ENCODE data around the gene PAPPA2.
"Not testable (repeated sequence)": the region's sequence is repeated elsewhere in the genome, so short reads cannot be mapped to it uniquely, and the experiment has no call there.

The PAPPA2 gene, protein sequence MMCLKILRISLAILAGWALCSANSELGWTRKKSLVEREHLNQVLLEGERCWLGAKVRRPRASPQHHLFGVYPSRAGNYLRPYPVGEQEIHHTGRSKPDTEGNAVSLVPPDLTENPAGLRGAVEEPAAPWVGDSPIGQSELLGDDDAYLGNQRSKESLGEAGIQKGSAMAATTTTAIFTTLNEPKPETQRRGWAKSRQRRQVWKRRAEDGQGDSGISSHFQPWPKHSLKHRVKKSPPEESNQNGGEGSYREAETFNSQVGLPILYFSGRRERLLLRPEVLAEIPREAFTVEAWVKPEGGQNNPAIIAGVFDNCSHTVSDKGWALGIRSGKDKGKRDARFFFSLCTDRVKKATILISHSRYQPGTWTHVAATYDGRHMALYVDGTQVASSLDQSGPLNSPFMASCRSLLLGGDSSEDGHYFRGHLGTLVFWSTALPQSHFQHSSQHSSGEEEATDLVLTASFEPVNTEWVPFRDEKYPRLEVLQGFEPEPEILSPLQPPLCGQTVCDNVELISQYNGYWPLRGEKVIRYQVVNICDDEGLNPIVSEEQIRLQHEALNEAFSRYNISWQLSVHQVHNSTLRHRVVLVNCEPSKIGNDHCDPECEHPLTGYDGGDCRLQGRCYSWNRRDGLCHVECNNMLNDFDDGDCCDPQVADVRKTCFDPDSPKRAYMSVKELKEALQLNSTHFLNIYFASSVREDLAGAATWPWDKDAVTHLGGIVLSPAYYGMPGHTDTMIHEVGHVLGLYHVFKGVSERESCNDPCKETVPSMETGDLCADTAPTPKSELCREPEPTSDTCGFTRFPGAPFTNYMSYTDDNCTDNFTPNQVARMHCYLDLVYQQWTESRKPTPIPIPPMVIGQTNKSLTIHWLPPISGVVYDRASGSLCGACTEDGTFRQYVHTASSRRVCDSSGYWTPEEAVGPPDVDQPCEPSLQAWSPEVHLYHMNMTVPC (N-terminal part only)

DNA sequence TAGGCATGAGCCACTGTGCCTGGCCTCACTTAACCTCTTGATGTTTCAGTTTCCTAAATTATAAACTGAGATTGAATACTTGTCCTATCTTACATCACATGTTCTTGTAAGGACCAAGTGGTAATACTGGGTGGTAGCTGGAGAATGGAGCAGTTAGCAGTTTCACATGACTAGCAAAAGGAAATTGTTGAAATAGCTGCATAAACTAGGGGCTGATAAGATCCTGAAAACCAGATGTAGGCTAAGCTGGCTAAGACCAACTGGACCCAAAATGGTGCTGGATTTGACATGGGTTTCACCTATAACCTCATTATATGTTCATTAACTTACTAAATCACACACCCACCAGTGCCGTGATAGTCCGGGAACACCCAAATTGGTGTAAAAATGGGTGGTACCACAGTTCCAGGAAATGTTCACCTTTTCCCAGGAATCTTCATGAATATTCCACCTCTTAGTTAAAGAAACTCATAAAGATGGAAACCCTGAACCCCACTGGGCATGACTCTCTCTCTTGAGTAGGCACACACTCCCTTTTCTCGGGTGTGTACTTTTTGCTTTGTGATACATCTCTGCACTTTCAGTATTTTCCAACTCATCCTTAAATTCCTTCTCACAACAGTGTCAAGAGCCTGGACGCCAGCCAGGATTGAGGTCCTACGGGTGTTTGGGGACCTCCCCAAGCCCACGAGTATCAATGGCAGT is at the start of gene PAPPA2:
TSS of gene PAPPA2 (plus strand) at position 502 of the 705 bp plus-strand sequence. CDS start 93,148 bp downstream, outside the sequence.
- in situ Hi-C loops (cut with HindIII; ENCODE audit: low sequenced_read_pairs) = no loop called here

GRCh38 chr1:176416777-176417176 is 46.2 kb upstream of the PAPPA2 start:
- in situ Hi-C loops (cut with HindIII; ENCODE audit: low sequenced_read_pairs) = no loop called here

- in situ Hi-C loops (cut with HindIII; ENCODE audit: low sequenced_read_pairs) = not testable (repeated sequence)
These were observed 43.4 kb upstream of the PAPPA2 start for GRCh38 chr1:176419608-176420007.

GRCh38 chr1:176434234-176434633 is 28.7 kb upstream of the PAPPA2 start:
- in situ Hi-C loops (cut with HindIII; ENCODE audit: low sequenced_read_pairs) = no loop called here

GRCh38 chr1:176436251-176436650 is 26.7 kb upstream of the PAPPA2 start:
- in situ Hi-C loops (cut with HindIII; ENCODE audit: low sequenced_read_pairs) = no loop called here

- in situ Hi-C loops (cut with HindIII; ENCODE audit: low sequenced_read_pairs) = no loop called here
These were observed 22.8 kb upstream of the PAPPA2 start for GRCh38 chr1:176440176-176440575.

GRCh38 chr1:176444286-176444685 is 18.7 kb upstream of the PAPPA2 start:
- in situ Hi-C loops (cut with HindIII; ENCODE audit: low sequenced_read_pairs) = no loop called here

GRCh38 chr1:176445402-176445801 is 17.6 kb upstream of the PAPPA2 start:
- in situ Hi-C loops (cut with HindIII; ENCODE audit: low sequenced_read_pairs) = no loop called here

DNA sequence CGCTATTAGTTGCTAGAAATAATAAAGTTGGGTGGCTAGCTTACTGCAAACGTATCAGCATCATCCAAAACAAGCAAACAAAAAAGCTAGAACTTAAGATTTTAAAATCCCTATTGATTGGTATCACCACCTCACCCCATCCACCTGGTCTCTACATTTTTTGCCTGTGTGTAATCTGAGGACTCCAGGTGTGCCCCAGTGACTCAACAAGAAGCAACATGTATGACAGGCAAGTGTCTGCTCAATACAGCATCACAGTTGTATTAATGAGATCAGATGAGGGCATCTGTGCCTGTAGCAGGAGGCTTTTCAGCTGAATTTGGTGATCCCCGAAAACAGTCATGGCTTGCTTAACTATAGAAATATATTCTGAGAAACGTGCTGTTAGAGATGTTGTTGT is 14.6 kb upstream of the PAPPA2 start:
- in situ Hi-C loops (cut with HindIII; ENCODE audit: low sequenced_read_pairs) = no loop called here

DNA sequence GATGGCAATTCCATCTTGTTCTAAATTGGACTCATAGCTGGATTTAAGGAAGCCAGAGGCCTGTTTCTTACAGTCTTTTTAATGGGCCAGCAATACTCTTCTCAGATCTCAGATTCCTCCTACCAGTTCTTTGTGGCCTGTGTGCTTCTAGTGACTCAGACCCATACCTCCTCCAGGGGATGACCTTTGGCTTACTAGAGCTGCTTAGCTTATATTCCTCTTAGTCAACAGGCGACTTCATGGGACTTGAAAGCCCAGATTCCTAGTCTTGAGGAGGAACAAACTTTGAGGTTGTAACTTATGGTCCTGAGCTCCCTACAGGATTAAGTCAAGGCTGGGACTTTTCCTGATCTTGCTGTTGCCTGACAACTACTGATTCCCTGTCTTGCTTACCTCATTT is 12.4 kb upstream of the PAPPA2 start:
- in situ Hi-C loops (cut with HindIII; ENCODE audit: low sequenced_read_pairs) = no loop called here

DNA sequence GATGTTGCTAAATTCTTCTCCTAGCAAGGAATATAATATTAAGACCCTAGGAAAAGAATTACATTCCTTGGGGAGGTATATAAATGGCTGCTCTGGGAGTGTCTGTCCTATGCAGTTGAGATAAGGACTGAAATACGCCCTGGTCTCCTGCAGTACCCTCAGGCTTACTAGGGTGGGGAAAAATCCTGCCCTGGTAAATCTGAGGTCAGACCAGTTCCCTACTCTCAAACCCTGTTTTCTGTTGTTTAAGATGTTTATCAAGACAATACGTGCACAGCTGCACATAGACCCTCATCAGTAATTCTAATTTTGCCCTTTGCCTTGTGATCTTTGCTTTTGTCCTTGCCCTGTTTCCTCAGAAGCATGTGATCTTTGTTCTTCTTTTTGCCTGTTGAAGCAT is 11.2 kb upstream of the PAPPA2 start:
- in situ Hi-C loops (cut with HindIII; ENCODE audit: low sequenced_read_pairs) = not testable (repeated sequence)

GRCh38 chr1:176456795-176457194 is 6.2 kb upstream of the PAPPA2 start:
- in situ Hi-C loops (cut with HindIII; ENCODE audit: low sequenced_read_pairs) = no loop called here

GRCh38 chr1:176460544-176461336 is 2.2 kb upstream of the PAPPA2 start:
- in situ Hi-C loops (cut with HindIII; ENCODE audit: low sequenced_read_pairs) = no loop called here

DNA sequence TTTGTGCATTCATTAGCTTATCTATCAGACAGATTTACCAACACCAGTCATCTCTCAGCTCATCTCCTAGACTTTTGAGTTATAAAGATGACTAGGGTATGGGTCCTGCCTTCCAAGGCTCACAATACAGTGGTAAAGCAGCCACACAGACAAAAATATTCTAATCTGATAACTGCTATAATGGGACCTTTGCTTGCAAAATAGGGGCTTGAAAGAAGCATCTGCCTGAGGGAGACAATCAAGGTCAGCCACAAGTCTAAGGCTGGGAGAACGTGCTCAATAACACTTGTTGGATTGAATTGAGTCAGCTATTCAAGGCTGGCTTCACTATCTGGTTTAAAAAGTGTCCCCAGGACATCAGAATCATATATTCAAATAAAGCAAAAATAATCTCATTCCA is 1.4 kb upstream of the PAPPA2 start:
- in situ Hi-C loops (cut with HindIII; ENCODE audit: low sequenced_read_pairs) = no loop called here

DNA sequence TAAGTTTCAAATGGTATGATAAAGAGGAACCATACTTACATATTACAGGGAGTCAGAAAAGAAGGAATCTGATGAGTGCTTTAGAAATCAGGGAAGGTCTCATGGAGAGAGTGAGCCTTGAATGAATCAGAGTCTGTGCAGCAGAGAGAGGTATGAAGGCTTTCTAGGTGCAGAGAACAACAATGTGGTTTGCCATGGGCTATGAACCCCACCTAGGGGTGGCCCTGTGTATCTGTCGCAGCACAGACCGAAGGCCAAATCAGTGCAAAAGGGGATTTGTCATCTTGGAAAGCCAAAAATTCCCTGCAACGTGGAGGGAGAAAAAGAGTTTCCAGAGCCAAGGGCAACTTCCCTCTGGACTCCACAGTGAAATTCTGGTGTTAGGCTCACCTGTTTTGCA is 3.5 kb downstream of the PAPPA2 start:
- in situ Hi-C loops (cut with HindIII; ENCODE audit: low sequenced_read_pairs) = no loop called here

DNA sequence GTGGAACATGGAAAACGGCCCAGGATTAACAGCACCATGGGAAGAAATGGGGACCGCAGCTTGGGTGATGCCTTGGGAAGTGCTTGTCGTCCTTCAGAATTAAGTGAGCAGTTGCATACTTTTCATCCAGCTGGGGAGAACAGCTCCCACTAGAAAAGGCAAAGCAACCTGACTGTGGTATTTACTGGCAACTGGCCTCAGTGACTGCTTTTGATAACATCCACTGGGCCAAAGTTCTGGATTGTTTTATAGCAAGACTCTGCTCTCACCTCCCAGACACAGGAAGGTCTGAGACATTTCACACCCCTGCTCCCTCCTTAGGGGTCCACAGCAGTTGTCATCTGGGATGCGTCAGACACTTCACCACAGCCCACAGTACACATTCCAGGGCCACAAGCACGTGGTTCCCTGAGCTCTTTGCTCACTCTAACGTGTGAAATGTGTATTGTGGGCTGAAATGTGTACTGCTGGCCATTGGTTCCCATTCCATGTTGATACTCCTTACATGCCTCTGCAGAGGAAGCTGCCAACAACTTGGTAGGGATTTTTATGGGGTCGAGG is 6.6 kb downstream of the PAPPA2 start:
- in situ Hi-C loops (cut with HindIII; ENCODE audit: low sequenced_read_pairs) = no loop called here

DNA sequence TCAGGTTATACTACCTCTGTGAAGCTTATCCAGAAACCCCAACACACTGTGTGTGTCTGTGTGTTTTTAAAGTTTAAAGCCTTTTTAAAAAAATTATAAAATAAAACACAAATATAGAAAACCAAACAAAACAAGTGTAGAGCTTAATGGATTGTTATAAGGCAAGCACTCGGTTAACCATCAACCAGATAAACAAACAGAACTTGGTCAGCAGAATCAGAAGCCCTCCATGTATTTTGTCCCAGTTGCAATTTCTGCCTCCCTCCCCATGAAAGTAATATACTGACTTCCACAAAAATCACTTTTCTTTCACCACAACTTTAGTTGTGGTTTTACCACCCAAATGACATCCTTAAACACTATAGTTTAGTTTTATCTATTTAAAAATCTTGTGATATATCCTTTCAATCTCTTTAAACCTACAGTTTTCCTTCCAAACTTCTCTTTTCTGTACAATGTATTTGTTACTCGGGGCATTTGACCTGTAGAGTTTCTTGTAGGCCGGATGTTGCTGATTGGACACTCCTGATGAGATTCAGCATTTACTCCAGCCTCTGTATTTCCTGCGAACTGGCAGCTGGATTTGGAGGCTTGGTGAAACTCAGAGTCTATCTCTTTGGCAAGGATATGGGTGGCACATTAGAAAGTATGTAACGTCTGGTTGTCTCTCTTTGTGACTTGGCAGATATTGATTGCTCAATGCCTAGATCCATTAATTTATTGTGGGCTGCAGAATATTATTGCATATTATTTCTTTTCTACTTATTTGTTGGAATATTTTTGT is 8.6 kb downstream of the PAPPA2 start:
- in situ Hi-C loops (cut with HindIII; ENCODE audit: low sequenced_read_pairs) = no loop called here

GRCh38 chr1:176479971-176480370 is 17.0 kb downstream of the PAPPA2 start:
- in situ Hi-C loops (cut with HindIII; ENCODE audit: low sequenced_read_pairs) = no loop called here

GRCh38 chr1:176480750-176481149 is 17.8 kb downstream of the PAPPA2 start:
- in situ Hi-C loops (cut with HindIII; ENCODE audit: low sequenced_read_pairs) = no loop called here

Data from endothelial cell of hepatic sinusoid (primary cell).